GM12873 (cell line): ENCODE data around the gene DNHD1.

Source experiments
- TF ChIP-seq, protein P1 (sequence below): IDR thresholded peaks from 2 replicates; pipeline ENCODE4 v1.5.1; 2012; ENCODE audit warnings: low read depth, mild to moderate bottlenecking, moderate library complexity, low read length, control low read depth; ENCODE audit not compliant: insufficient read depth; ENCODE audit errors: missing control alignments

DNHD1 gene

DNA sequence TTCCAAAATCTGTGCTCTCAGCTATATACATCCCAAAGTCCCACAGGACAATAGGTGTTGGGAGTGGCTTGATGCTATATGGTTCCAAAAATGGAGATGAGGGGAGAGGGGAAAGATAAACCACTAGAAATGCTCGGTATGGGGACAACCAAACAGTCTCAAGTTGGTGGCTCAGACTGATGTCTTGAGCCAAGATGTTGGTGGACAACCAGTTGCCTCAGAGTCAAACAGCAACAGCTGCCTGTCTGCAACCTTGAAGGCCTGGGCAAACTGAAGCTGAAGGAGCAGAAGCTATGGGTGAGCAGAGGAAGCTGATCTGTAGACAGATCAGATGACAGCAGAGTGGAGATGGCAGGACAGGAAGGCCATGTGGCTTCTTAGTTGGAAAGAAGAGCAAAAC, 102.4 kb downstream of the DNHD1 start:
- TF ChIP-seq, protein P1, sequence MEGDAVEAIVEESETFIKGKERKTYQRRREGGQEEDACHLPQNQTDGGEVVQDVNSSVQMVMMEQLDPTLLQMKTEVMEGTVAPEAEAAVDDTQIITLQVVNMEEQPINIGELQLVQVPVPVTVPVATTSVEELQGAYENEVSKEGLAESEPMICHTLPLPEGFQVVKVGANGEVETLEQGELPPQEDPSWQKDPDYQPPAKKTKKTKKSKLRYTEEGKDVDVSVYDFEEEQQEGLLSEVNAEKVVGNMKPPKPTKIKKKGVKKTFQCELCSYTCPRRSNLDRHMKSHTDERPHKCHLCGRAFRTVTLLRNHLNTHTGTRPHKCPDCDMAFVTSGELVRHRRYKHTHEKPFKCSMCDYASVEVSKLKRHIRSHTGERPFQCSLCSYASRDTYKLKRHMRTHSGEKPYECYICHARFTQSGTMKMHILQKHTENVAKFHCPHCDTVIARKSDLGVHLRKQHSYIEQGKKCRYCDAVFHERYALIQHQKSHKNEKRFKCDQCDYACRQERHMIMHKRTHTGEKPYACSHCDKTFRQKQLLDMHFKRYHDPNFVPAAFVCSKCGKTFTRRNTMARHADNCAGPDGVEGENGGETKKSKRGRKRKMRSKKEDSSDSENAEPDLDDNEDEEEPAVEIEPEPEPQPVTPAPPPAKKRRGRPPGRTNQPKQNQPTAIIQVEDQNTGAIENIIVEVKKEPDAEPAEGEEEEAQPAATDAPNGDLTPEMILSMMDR, result no peak

DNA sequence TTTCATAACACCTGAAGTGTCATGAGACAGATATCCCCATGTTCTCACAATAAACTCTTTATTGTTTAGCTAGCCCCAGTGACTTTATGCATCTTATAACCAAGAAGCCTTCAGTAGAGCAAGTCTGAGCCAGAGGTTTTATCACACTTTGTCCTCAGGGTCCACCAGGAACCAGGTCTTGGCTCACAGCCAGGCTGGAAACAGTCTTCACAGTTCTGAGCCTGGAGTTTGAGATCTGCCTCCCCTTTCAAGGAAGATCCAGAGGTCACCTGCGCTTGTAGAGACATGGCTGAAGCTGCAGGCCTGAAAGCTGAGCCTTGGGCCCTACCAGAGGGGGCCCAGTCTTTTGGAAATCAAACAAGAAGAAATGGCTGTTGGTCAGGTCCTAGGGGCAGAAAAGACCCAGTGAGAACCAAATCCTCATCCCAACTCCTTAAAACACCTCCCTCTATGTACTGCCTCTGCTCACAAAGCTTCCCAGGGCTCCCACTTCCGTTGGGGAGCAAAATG, 102.9 kb downstream of the DNHD1 start:
- TF ChIP-seq, protein P1, result no peak

DNA sequence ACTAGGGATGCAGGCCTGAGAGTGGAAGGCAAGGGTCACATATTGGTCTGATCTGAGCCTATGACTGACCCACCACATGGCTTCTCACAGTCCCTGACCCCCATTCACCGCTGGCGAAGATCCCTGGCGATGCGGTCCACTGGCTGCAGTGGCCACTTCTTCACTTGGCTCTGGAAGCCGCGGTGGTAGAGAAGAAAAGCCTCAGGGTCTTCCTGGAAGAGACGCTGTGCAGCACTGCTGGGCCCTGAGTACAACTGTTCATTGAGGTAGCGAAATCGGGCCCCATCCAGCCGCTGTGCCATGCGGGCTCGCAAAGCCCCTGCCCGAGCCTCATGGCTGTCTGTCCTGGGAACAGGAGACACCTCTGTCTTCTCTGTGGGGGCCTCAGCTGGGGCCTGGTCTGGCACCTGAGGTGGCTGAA, 104.0 kb downstream of the DNHD1 start:
- TF ChIP-seq, protein P1, result no peak

DNA sequence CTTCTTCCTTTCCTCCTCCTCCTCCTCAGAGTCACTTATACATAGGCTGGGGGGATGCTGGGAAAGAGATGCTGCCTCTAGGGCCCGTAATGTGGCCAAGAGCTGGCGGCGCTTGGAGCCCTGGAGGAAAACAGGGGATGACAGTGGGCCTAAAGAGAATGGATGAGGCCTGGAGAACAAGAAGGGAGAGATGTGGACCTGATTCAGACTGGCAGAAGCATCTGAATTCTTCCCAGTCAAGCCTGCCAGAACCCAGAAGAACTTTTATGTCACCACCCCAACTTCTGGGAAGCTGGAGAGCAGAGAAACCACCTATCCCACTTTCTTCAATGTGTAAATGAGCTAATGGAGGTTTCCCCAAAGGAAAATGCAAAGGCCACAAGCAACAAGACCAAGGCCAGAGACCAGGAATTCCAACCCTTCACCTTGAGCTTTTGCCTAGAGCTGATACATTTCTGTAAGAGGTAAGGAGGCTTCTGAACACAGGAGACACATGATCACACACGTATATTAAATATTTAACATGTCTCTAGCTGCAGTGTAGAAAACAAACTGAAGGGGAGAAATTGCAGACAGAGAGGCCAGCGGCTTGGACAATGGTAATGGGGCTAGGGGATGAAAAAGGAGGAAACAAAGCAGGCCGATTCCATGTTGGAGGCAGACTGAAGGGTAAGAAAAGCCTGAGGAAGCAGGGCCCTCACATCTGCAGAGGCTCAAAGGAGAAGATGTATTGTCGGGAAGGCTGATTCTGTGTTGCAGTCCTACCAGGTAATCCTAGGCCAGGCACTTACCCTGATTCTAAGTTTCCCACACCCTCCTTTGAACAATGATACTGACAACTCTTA, 105.2 kb downstream of the DNHD1 start:
- TF ChIP-seq, protein P1, result no peak

DNA sequence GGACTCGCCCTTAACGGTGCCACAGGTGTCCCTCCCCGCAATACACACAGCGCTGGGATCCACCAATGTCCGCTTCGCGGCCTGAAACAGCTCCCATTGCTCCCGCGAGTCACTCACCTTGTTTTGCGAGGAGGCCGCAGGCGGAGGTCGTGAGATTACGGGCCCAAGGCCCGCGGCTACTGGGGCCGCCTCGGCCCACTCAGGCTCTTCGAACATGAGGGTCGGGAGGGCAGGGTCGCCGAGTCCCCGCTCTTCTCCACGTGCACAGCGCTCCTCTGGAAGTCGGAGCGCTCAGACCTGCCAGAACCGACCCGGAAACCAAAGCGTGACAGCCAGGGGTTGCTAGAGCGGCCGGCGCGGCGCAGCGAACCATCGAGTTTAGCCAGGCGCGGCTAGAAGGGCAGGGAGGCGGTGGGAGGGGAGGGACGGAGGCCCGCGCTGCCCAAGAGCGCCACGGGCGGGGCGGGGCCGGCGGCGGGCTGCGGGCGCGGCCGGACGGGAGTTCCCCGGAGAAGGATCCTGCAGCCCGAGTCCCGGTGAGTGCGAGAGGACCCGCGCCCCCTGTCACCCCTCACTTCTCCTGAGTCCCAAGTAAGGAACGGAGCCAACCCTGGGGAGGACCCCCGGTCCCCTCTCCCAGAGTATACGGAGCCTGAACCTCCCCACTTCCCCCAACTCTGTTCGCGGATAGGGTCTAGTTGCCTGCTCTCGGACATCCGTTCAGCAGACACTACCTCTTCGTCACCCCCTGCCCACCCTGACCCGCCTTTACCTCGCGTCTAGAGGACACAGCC, 106.4 kb downstream of the DNHD1 start, which contains the start of the genes ILK and RRP8:
TSS of gene ILK (plus strand) at position 488 of the 794 bp plus-strand sequence. CDS start 498 bp downstream, outside the sequence.
TSS of gene RRP8 (minus strand) at position 330 of the 794 bp plus-strand sequence. CDS start at position 216, 114 bp downstream.
- TF ChIP-seq, protein P1, result peak; percentile 6

DNA sequence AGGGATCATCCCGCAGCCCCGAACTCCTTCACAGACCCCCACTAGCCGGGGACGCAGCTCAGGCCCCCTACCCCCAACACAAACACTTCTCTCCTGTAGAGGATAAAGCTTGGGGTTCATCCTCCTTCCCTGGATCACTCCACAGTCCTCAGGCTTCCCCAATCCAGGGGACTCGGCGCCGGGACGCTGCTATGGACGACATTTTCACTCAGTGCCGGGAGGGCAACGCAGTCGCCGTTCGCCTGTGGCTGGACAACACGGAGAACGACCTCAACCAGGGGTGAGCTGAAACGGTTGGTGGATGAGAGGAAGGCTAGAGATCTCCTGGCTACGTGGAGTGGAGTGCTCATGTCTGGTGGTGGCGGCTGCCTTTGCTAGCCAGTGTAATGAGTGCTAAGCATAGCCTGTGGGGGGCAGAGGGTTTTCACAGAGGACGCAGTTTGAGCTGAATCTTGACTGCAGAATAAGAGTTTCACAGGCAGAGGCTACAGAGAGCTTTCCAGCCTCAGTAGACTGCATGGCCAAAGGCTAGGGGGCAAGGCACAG, 107.1 kb downstream of the DNHD1 start:
- TF ChIP-seq, protein P1, result peak; percentile 38

DNA sequence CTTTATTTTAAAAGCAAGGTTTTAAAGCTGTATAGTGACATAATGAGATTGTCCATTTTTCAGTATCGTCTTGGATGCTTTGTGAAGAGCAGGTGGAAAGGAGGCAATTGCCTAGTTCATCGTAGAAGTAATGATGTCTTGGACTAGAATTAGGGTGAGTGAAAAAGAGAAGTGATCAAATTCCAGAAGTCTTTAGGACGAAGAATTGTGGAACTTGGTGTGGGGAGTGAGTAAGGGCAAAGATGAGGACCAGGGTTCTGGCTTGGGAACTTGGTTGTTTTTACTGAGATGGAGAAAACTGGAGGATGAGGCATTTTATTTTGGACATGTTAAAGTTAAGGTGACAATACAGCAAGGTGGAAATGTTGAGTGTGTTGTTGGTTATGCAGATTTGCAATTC, 107.7 kb downstream of the DNHD1 start:
- TF ChIP-seq, protein P1, result no peak
